Activated gamma-delta T cell (primary cell): ENCODE measurements around the gene EFNA1.

ENCODE experiments used
- DNase-seq: peaks from one replicate; lab custom pipeline; 2025; lab: John Stamatoyannopoulos, UW

The EFNA1 gene

GRCh38 chr1:155174324-155175280 is 46.9 kb downstream of the EFNA1 start:
- DNase-seq, result no peak

GRCh38 chr1:155175281-155175926 is 47.7 kb downstream of the EFNA1 start:
- no peak for DNase-seq

DNA sequence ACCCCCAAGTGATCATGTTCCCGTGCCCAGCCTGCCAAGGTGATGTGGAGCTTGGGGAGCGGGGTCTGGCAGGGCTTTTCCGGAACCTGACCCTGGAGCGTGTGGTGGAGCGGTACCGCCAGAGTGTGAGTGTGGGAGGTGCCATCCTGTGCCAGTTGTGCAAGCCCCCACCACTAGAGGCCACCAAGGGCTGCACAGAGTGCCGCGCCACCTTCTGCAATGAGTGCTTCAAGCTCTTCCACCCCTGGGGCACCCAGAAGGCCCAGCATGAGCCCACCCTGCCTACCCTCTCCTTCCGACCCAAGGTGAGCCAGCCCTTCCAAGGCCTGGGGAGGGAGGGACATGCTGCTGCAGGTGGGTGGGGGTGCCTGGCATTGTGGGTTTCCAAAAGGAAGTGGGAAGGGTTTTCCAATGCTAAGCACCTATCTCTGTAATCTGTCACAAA is 48.3 kb downstream of the EFNA1 start:
- no peak for DNase-seq

- DNase-seq, result no peak
These were observed 48.9 kb downstream of the EFNA1 start for GRCh38 chr1:155176544-155177071.

DNA sequence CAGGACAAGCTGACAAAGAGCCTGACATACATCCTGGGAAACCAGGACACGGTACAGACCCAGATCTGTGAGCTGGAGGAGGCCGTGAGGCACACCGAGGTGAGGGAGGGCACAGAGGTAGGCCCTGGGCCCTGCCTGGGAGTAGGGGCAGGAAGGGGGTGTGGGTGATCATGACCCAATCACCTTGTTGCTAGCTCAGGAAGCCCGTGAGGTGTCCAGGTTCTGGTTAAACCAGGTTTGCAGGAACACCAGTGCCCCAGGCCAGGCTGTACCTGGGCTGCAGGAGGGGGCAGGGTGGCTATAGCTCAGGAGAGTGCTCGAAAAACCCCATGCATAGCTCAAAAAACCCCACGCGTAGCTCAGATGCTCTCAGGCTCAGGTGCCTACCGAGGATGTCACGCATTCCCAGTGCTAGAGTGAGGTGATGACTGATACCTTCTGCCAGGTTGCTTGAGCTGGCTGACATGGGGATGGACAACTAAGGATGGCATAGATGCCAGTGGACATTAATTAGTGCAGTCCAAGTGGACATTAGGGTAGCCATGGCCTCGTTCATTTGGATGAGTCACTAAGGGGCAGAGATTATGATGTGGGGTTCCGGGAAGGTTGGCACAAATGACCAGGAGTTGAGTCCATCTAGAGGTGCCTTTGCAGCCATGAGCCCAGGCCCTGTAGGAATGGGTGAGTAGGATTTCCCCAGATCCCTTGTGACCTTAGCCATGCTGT is 49.7 kb downstream of the EFNA1 start:
- DNase-seq, result no peak

GRCh38 chr1:155177918-155178281 is 50.2 kb downstream of the EFNA1 start:
- DNase-seq, result no peak

DNA sequence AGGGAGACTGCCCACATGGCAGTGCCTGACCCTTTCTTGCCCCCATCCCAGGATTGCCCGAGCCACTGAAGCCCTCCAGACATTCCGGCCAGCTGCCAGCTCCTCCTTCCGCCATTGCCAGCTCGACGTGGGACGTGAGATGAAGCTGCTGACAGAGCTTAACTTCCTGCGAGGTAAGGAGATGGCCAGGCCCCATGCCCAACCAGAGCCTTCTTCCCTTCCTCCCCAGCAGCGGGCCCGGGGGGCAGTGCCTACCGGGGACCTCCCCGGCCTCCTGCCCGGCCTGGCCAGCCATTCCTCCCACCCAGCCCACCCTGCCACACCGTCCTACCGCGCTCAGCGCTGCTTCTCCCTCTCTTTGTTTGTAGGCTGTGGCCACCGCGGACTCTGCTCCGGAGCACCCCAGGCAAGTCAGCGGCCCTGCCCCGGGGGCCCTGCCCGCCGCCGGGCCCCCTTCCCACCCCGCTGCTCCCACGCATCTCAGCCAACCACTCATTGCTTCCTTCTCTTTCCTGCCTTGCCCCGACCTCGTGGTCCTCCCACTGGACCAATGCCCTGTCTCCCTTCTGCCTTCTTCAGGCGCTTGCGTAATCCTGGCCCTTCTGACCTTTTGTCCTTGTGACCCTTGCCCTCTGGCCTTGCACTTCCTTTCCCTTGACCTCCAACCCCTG is 50.9 kb downstream of the EFNA1 start:
- DNase-seq, result no peak

DNA sequence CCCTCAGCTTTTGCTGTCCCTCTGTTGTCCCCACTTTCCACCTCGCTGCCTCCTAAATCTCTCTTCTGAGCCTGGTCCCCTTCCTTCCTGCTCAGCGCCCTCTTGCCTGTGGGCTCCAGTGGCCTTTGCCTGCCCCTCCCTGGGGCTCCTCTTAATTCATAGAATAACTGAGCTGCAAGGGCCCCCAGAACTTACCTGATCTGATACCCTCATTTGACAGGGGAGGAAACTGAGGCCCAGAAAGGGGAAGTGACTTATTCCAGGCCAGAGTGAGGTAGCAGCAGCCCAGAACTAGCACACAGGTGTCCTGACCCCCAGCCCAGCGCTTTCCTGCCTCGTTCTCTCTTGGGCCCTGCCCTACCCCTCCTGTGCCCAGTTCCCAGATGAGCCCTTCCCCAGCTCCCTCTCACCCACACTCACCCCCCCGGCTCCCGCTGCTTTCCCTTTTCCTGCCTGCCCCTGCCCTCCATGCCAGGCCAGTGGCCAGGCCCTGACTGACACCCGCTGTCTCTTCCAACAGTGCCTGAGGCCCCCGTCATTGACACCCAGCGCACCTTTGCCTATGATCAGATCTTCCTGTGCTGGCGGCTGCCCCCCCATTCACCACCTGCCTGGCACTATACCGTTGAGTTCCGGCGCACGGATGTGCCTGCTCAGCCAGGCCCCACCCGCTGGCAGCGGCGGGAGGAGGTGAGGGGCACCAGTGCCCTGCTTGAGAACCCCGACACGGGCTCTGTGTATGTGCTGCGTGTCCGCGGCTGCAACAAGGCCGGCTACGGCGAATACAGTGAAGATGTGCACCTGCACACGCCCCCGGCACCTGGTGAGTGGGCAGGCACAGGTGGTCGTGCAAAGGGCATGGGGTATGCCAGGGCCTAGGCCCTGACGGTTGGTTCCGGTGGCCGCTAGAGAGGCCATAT is 51.7 kb downstream of the EFNA1 start:
- no peak for DNase-seq

- DNase-seq, result no peak
These were observed 53.8 kb downstream of the EFNA1 start for GRCh38 chr1:155181371-155182051.

DNA sequence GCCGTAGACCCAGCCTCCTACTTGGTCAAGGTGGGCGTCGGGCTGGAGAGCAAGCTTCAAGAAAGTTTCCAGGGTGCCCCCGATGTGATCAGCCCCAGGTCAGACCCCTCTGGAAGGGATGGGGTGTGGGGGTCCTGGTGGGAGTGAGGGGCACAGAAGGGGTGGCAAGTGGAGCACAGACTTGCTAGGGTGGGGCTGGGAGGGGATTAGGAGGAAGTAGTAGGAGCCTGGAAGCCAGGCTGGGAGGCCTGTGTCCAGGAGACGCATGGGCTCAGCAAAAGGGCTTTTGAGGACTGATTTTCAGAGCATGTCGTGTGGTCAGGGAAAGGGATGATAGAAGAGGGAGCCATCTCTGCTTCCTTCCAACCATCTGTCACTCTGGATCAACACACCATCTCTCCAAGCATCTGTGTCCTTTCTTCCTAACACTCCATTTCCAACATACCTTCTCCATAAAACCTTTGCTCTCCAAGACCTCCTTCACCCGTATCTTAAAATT is 54.4 kb downstream of the EFNA1 start:
- DNase-seq, result no peak

GRCh38 chr1:155183775-155184221 is 56.1 kb downstream of the EFNA1 start:
- no peak for DNase-seq

- DNase-seq, result no peak
These were observed 56.7 kb downstream of the EFNA1 start for GRCh38 chr1:155184351-155184811.
